GM23338 (cell line): ENCODE measurements around the gene MLH1.

Source experiments
- CREB1 ChIP-seq: fragments of 250-450 bp; sonication (Bioruptor Pico); IDR thresholded peaks from 2 replicates; pipeline ENCODE4 v1.5.0; 2020; ENCODE audit warnings: low read depth, mild to moderate bottlenecking, moderate library complexity
- ETS1 ChIP-seq: IDR thresholded peaks from 2 replicates; pipeline ENCODE4 v1.6.1; 2016; ENCODE audit warnings: antibody characterized with exemption
- EZH2 ChIP-seq: fragments of 200-600 bp; sonication (generic); IDR thresholded peaks from one replicate; pipeline ENCODE4 v1.8.0; 2017; ENCODE audit warnings: antibody characterized with exemption, mild to moderate bottlenecking, low read depth; ENCODE audit not compliant: unreplicated experiment
- EZH2phosphoT487 ChIP-seq: fragments of 200-600 bp; sonication (generic); IDR thresholded peaks from one replicate; pipeline ENCODE4 v1.8.1; 2018; ENCODE audit warnings: antibody characterized with exemption; ENCODE audit not compliant: unreplicated experiment
- JUNB ChIP-seq: IDR thresholded peaks from one replicate; pipeline ENCODE4 v1.6.1; 2016; ENCODE audit warnings: antibody characterized with exemption; ENCODE audit not compliant: unreplicated experiment
- NANOG ChIP-seq: IDR thresholded peaks from 2 replicates; pipeline ENCODE4 v1.6.1; 2016; ENCODE audit warnings: antibody characterized with exemption, borderline replicate concordance
- POLR2AphosphoS5 ChIP-seq: IDR thresholded peaks from 2 replicates; pipeline ENCODE4 v1.6.1; 2016; ENCODE audit warnings: antibody characterized with exemption, low read depth
- REST ChIP-seq: IDR thresholded peaks from one replicate; pipeline ENCODE4 v1.6.1; 2018; ENCODE audit warnings: antibody characterized with exemption; ENCODE audit not compliant: unreplicated experiment
- STAT1 ChIP-seq: IDR thresholded peaks from one replicate; pipeline ENCODE4 v1.6.1; 2016; ENCODE audit warnings: antibody characterized with exemption; ENCODE audit not compliant: unreplicated experiment
- ZNF114 ChIP-seq: fragments of 250-450 bp; sonication (Bioruptor Pico); IDR thresholded peaks from 2 replicates; pipeline ENCODE4 v1.5.0; 2020; ENCODE audit warnings: mild to moderate bottlenecking, moderate library complexity
- TF ChIP-seq, protein P1 (sequence below), 2 experiments: fragments of 200-600 bp in 1 of 2; sonication (generic) in 1 of 2; conservative IDR thresholded peaks; 2 replicates each; pipeline versions ENCODE4 v1.5.1 to v1.6.1; 2016 to 2017; ENCODE audit warnings: antibody characterized with exemption in 2 of 2, low read depth in 2 of 2, mild to moderate bottlenecking in 2 of 2, moderate library complexity in 1 of 2

DNA sequence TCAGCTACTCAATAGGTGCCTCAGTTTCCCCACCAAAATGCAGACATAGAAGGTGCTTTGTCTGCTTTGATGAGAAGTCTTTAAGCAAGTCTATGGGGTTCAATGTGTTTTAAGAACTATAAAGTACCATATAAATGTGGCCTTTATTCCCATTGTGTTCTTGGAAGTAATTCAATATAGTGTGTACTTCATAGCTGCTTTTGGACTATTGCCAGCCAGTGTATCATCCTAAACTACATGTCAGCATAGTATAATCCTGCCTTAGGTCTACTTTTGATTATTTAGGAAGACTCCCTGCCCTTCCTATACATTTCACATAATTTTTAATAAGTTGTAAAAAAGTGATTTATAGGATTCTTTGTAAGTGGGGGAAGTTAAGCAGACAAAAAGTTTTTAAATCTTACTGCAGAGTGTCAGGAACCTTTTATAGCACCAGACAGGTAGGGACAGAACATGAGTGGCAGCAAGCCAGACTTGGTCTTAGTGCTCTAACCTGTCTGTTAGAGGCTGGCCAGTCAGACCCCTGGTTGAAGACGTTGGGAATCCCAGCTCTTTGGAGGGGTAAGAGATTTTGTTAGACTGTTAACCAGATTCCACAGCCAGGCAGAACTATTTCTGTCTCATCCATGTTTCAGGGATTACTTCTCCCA, 48.4 kb downstream of the MLH1 start:
- TF ChIP-seq, protein P1, sequence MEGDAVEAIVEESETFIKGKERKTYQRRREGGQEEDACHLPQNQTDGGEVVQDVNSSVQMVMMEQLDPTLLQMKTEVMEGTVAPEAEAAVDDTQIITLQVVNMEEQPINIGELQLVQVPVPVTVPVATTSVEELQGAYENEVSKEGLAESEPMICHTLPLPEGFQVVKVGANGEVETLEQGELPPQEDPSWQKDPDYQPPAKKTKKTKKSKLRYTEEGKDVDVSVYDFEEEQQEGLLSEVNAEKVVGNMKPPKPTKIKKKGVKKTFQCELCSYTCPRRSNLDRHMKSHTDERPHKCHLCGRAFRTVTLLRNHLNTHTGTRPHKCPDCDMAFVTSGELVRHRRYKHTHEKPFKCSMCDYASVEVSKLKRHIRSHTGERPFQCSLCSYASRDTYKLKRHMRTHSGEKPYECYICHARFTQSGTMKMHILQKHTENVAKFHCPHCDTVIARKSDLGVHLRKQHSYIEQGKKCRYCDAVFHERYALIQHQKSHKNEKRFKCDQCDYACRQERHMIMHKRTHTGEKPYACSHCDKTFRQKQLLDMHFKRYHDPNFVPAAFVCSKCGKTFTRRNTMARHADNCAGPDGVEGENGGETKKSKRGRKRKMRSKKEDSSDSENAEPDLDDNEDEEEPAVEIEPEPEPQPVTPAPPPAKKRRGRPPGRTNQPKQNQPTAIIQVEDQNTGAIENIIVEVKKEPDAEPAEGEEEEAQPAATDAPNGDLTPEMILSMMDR (conservative IDR thresholded peaks at IDR 0.05; ENCODE audit: low read depth in 2 of 2) = no peak
- no peak for TF ChIP-seq EZH2
- no peak for TF ChIP-seq NANOG
- TF ChIP-seq EZH2phosphoT487 = no peak
- no peak for TF ChIP-seq POLR2AphosphoS5
- TF ChIP-seq REST = no peak
- TF ChIP-seq JUNB = no peak
- no peak for TF ChIP-seq CREB1
- no peak for TF ChIP-seq ZNF114 (CRISPR knock-in tag)
- no peak for TF ChIP-seq ETS1
- no peak for TF ChIP-seq STAT1
